Measurements from ENCODE around the gene ARFIP1. TPM values are rescaled to one million over a fixed set of nuclear protein-coding genes. Genes with fewer than 3 reads are reported as not detected.

Gene ARFIP1
- total and polyA plus RNA-seq, 2 donors, result 18.5 to 26.7 TPM

DNA sequence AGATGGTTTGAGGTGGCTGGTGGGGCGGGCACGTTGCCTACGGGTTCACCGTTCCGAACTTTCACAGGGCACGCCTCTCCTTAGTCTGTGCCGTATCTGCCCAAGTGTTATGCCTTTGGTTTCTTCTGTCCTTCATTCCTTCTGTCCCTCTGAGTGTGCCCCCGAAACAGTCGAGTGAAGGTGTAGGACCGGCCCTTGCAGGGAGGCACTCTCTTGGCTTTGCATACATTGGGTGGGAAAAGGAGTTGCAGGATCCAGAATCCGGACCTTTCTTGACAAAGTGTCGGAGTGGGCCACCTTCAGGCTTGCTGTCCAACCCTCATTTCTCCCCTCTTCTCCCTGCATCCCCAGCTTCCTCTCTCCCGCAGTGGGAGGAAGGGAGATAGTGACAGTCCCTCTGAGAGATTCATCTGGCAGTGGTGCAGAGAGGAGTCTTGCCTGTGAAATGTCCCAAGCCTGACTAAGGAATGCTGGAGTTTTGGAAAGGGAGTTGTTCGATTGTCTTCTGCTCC is 569 bp downstream of the ARFIP1 start:
- Histone ChIP-seq H3K36me3 (ENCODE audit: control insufficient read depth in 2 of 2, insufficient read depth in 2 of 2, low read length in 1 of 2) (no peaks in the 10 kb centered on the region), H3K27ac (ENCODE audit: low read depth in 1 of 2, low read length in 1 of 2) (peak overlapping the region; percentile 81 to 87), H3K4me3 (ENCODE audit: low read length in 2 of 2) (peak overlapping the region; percentile 62 to 92), H3K4me1 (ENCODE audit: control insufficient read depth in 2 of 2, insufficient read depth in 2 of 2, low read length in 2 of 2) (peaks cover 5 to 14% of the 10 kb centered on the region in 2 donors), H3K9me3 (ENCODE audit: control insufficient read depth in 2 of 2, insufficient read depth in 1 of 2, low read length in 1 of 2) (no peaks in the 10 kb centered on the region), H3K27me3 (ENCODE audit: control insufficient read depth in 2 of 2, insufficient read depth in 1 of 2, low read length in 1 of 2) (no peaks in the 10 kb centered on the region)
- DNase-seq (ENCODE audit: low read depth in 6 of 9, low spot score in 9 of 9), result no peak
- WGBS, result 12% methylated on average over 14 of the region's 14 CpGs

DNA sequence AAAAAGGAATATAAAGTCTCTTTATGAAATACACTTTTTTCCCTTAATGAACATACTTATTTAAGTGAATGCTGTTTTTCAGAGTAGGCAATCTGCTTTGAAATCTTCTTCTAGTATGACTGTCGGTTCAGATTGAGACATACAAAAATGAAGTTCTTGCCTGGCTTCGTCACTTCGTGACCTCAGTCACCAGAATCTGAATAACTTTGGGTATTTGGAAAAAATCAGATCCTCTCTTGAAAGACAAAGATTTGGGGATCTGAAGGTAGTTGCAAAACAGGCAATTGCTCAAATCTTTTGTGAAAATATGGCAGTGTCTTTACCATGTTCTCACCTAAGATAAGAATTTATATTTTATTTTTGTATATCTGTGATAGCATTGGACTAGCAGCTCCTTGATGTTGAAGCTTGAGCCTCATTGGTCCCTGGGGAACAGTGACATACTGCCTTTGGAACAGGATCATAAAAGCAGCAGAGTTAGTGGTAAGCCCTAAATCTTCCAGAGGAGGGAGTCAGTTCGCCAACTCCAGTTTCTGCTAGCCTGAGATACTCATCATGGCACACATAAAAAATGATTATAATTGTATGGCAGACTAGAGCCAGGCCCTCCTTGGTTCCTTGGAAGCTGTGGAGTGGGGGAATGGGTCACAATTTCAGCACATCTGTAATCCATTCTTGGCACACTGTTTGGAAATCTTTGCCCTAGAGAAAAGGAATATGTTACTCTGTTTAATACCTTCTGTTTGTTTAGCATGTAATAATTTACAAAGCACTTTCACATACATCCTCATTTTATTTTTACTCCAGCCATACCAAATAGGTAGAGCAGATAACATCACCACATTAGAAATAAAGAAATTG is 5.0 kb downstream of the ARFIP1 start:
- Histone ChIP-seq H3K4me3 (ENCODE audit: low read length in 2 of 2) (no peak overlapping the region), H3K36me3 (ENCODE audit: control insufficient read depth in 2 of 2, insufficient read depth in 2 of 2, low read length in 1 of 2) (no peaks in the 10 kb centered on the region), H3K9me3 (ENCODE audit: control insufficient read depth in 2 of 2, insufficient read depth in 1 of 2, low read length in 1 of 2) (no peaks in the 10 kb centered on the region), H3K27me3 (ENCODE audit: control insufficient read depth in 2 of 2, insufficient read depth in 1 of 2, low read length in 1 of 2) (no peaks in the 10 kb centered on the region), H3K4me1 (ENCODE audit: control insufficient read depth in 2 of 2, insufficient read depth in 2 of 2, low read length in 2 of 2) (peaks cover 3 to 10% of the 10 kb centered on the region in 2 donors), H3K27ac (ENCODE audit: low read depth in 1 of 2, low read length in 1 of 2) (no peak overlapping the region)
- WGBS, result 92% methylated on average over 4 of the region's 4 CpGs
- DNase-seq (ENCODE audit: low read depth in 6 of 9, low spot score in 9 of 9), result no peak

DNA sequence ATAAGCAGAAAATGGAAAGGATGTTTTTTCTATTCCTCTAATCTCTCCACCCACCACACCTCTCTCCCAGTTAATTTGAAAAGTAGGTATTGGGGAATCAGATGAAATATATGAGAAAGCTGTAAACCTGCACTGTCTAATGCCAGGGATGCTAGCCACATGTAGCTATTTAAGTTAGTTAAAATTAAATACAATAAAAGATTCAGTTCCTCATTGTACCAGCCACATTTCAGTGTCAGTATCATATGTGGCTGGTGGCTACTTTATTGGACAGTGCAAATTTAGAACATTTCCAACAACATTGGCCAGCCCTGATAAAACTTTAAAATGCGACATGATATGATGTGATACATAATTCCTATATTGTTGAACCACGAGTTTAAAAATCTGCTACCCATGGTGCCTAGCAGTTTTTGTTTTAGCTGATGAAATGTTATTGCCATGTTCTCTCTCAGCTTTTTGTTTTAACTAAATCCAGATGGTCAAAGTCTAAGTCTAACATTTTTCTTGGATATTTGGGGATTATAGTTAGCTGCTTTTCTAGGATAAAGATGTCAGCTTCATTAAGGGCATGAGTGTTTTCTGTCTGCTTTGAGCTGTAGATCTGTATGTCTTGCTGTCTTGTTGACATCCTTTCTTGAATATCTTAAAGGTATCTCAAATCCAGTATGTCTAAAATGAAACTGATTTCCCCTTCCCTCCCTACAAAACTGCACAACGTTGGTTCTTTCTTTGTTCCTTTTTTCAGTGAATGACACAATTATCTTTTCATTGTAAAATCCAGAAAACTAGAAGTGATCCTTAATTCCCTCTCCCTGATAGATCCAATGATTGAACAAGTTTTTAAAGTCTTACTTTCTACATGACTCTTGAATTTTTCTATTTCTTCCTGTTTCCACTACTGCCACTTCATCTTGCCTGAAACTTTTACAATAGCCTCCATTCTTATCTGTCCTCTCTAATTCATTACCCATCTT is 6.2 kb downstream of the ARFIP1 start:
- peaks cover 0 to 4% of the 10 kb centered on the region in 2 donors for H3K4me1 ChIP-seq (ENCODE audit: control insufficient read depth in 2 of 2, insufficient read depth in 2 of 2, low read length in 2 of 2)
- H3K4me3 ChIP-seq (ENCODE audit: low read length in 2 of 2), result no peak overlapping the region
- H3K9me3 ChIP-seq (ENCODE audit: control insufficient read depth in 2 of 2, insufficient read depth in 1 of 2, low read length in 1 of 2), result no peaks in the 10 kb centered on the region
- H3K36me3 ChIP-seq (ENCODE audit: control insufficient read depth in 2 of 2, insufficient read depth in 2 of 2, low read length in 1 of 2), result no peaks in the 10 kb centered on the region
- no peak overlapping the region for H3K27ac ChIP-seq (ENCODE audit: low read depth in 1 of 2, low read length in 1 of 2)
- no peaks in the 10 kb centered on the region for H3K27me3 ChIP-seq (ENCODE audit: control insufficient read depth in 2 of 2, insufficient read depth in 1 of 2, low read length in 1 of 2)
- DNase-seq (ENCODE audit: low read depth in 6 of 9, low spot score in 9 of 9), result peak in 1 of 9 donors; percentile 22
- WGBS, result 64% methylated on average over 3 of the region's 3 CpGs

DNA sequence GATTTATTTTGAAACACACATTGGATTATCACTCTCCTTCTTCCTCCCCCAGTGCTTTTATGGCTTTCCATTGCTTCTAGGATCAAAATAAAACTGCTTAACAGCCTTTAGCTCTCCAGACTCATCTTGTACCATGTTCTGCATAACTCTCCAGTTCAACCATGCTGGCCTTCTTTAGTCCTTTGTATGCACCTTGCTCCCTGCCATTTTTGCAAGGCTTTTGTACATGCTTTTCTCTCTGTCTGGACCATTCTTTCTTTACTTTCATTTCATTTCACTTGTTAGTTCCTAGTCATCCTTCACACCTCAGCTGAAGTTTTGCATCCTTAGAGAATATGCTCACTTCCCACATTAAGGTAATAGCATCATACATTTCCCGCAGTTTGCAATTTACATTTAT is 6.9 kb downstream of the ARFIP1 start:
- no peak for DNase-seq (ENCODE audit: low read depth in 6 of 9, low spot score in 9 of 9)
- no peaks in the 10 kb centered on the region for H3K27me3 ChIP-seq (ENCODE audit: control insufficient read depth in 2 of 2, insufficient read depth in 1 of 2, low read length in 1 of 2)
- H3K27ac ChIP-seq (ENCODE audit: low read depth in 1 of 2, low read length in 1 of 2), result no peak overlapping the region
- H3K9me3 ChIP-seq (ENCODE audit: control insufficient read depth in 2 of 2, insufficient read depth in 1 of 2, low read length in 1 of 2), result no peaks in the 10 kb centered on the region
- WGBS, result 99% methylated on average over 1 of the region's 1 CpG
- H3K4me3 ChIP-seq (ENCODE audit: low read length in 2 of 2), result no peak overlapping the region
- peaks cover 0 to 4% of the 10 kb centered on the region in 2 donors for H3K4me1 ChIP-seq (ENCODE audit: control insufficient read depth in 2 of 2, insufficient read depth in 2 of 2, low read length in 2 of 2)
- no peaks in the 10 kb centered on the region for H3K36me3 ChIP-seq (ENCODE audit: control insufficient read depth in 2 of 2, insufficient read depth in 2 of 2, low read length in 1 of 2)

DNA sequence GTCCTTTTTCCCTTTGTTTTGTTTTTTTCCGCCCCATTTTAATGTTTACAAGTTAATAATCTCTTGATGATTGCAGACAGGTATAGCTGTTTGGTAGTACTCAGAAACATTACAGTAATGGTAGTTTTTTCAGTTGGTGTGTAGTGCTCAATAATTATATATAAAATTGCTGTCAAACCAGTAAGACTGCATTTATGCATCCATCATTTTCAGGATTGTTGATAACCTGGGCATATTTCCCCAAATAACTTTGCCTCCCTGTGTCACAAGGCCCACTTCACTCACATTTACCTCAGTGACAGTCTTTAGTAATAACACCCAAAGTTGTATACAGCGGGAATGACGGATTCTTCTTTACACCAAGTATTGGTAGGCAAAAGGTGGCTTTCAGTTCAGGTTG is 16.1 kb downstream of the ARFIP1 start:
- Histone ChIP-seq H3K36me3 (ENCODE audit: control insufficient read depth in 2 of 2, insufficient read depth in 2 of 2, low read length in 1 of 2) (no peaks in the 10 kb centered on the region), H3K27me3 (ENCODE audit: control insufficient read depth in 2 of 2, insufficient read depth in 1 of 2, low read length in 1 of 2) (no peaks in the 10 kb centered on the region), H3K4me3 (ENCODE audit: low read length in 2 of 2) (no peak overlapping the region), H3K9me3 (ENCODE audit: control insufficient read depth in 2 of 2, insufficient read depth in 1 of 2, low read length in 1 of 2) (no peaks in the 10 kb centered on the region), H3K27ac (ENCODE audit: low read depth in 1 of 2, low read length in 1 of 2) (no peak overlapping the region), H3K4me1 (ENCODE audit: control insufficient read depth in 2 of 2, insufficient read depth in 2 of 2, low read length in 2 of 2) (no peaks in the 10 kb centered on the region)
- no peak for DNase-seq (ENCODE audit: low read depth in 6 of 9, low spot score in 9 of 9)
- 98% methylated on average over 3 of the region's 3 CpGs for WGBS

DNA sequence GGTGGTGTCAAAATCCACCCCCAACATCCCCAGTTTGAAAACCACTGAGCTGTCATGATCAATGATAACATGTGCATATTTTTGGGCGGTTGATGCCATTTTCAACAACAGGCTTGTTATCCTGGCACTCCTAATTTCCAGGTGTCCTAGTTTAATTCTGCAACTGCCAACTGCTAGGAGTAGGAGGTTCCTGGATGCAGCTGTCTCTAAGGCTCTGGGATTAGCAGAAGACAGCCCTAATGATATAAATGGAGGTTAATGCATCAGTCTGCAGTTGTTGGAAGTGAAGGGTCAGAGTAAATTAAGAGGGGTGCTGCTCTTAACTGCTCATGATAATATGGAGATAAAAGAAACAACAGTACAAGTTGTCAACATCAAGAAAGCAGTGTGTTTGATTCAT is 23.8 kb downstream of the ARFIP1 start:
- H3K36me3 ChIP-seq (ENCODE audit: control insufficient read depth in 2 of 2, insufficient read depth in 2 of 2, low read length in 1 of 2), result no peaks in the 10 kb centered on the region
- no peak for DNase-seq (ENCODE audit: low read depth in 6 of 9, low spot score in 9 of 9)
- H3K9me3 ChIP-seq (ENCODE audit: control insufficient read depth in 2 of 2, insufficient read depth in 1 of 2, low read length in 1 of 2), result no peaks in the 10 kb centered on the region
- H3K4me1 ChIP-seq (ENCODE audit: control insufficient read depth in 2 of 2, insufficient read depth in 2 of 2, low read length in 2 of 2), result no peaks in the 10 kb centered on the region
- H3K27me3 ChIP-seq (ENCODE audit: control insufficient read depth in 2 of 2, insufficient read depth in 1 of 2, low read length in 1 of 2), result no peaks in the 10 kb centered on the region
- H3K4me3 ChIP-seq (ENCODE audit: low read length in 2 of 2), result no peak overlapping the region
- 98% methylated on average over 1 of the region's 1 CpG for WGBS
- H3K27ac ChIP-seq (ENCODE audit: low read depth in 1 of 2, low read length in 1 of 2), result no peak overlapping the region

DNA sequence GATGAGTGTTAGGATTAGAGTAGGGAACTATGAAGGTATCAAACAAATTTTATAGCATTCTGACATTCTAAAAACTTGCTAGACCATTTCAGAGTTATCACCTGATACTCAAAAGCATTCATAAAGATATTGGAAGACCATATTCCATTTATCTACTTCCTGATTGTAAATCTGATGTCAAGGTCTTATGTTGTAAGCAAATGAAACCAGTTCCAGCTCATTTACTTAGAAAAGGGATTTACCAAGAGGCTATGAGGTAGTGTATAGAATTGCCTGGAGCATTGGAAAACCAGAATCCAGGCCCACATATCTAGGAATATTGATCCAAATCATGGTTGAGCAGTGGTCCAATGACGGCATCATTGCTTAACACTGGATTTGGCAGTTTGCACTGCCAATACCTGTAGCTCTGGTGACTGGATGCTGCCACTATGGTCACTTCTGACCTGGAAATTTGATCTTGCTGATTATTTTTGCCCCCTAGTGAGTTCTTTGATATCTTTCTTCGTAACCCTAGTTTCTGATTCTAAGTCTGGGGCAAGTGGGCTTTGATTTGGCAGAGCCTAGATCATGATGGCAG is 25.4 kb downstream of the ARFIP1 start:
- WGBS, result 100% methylated on average over 2 of the region's 2 CpGs
- Histone ChIP-seq H3K27ac (ENCODE audit: low read depth in 1 of 2, low read length in 1 of 2) (no peak overlapping the region), H3K4me3 (ENCODE audit: low read length in 2 of 2) (no peak overlapping the region), H3K9me3 (ENCODE audit: control insufficient read depth in 2 of 2, insufficient read depth in 1 of 2, low read length in 1 of 2) (no peaks in the 10 kb centered on the region), H3K4me1 (ENCODE audit: control insufficient read depth in 2 of 2, insufficient read depth in 2 of 2, low read length in 2 of 2) (no peaks in the 10 kb centered on the region), H3K36me3 (ENCODE audit: control insufficient read depth in 2 of 2, insufficient read depth in 2 of 2, low read length in 1 of 2) (no peaks in the 10 kb centered on the region), H3K27me3 (ENCODE audit: control insufficient read depth in 2 of 2, insufficient read depth in 1 of 2, low read length in 1 of 2) (no peaks in the 10 kb centered on the region)
- no peak for DNase-seq (ENCODE audit: low read depth in 6 of 9, low spot score in 9 of 9)

DNA sequence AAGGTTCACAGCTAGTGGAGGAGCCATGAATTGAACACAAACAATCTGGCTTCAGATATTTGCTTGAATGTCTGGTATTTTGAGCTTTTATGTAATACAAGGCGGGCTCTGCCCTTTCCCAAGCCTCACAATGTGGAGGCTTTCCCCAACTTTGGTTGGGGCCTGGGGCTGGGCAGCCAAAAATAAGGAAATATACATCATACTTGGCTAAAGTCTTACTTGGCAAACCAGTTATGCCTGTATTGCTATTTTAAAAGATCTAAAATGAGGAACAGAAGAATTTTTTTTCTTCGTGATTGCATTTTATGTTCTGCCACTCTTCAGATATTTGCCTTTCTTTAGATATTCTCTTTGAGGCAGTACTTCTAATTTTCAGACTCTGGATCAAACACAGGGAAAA is 26.1 kb downstream of the ARFIP1 start:
- H3K4me3 ChIP-seq (ENCODE audit: low read length in 2 of 2), result no peak overlapping the region
- no peak overlapping the region for H3K27ac ChIP-seq (ENCODE audit: low read depth in 1 of 2, low read length in 1 of 2)
- 86% methylated on average over 2 of the region's 2 CpGs for WGBS
- no peaks in the 10 kb centered on the region for H3K9me3 ChIP-seq (ENCODE audit: control insufficient read depth in 2 of 2, insufficient read depth in 1 of 2, low read length in 1 of 2)
- H3K4me1 ChIP-seq (ENCODE audit: control insufficient read depth in 2 of 2, insufficient read depth in 2 of 2, low read length in 2 of 2), result no peaks in the 10 kb centered on the region
- H3K36me3 ChIP-seq (ENCODE audit: control insufficient read depth in 2 of 2, insufficient read depth in 2 of 2, low read length in 1 of 2), result no peaks in the 10 kb centered on the region
- H3K27me3 ChIP-seq (ENCODE audit: control insufficient read depth in 2 of 2, insufficient read depth in 1 of 2, low read length in 1 of 2), result no peaks in the 10 kb centered on the region
- no peak for DNase-seq (ENCODE audit: low read depth in 6 of 9, low spot score in 9 of 9)

Measured in thymus (tissue), 11 donors.